DOHH2 (cell line): ENCODE data around the gene SLC15A5.

ENCODE experiments used
- H3F3A ChIP-seq: fragments of 200-600 bp; sonication (generic), shearing (Covaris generic); 2 replicates; pipeline ENCODE4 v1.6.0; 2016; ENCODE audit warnings: antibody characterized with exemption, mild to moderate bottlenecking; ENCODE audit not compliant: control insufficient read depth, insufficient read depth
- H3K27ac ChIP-seq: fragments of 200-600 bp; sonication (generic); 2 replicates; pipeline ENCODE4 v1.5.1; 2014; ENCODE audit warnings: low read depth, mild to moderate bottlenecking, low read length, moderate library complexity
- H3K27me3 ChIP-seq: fragments of 200-600 bp; sonication (generic); 2 replicates; pipeline ENCODE4 v1.6.1; 2014; ENCODE audit warnings: mild to moderate bottlenecking, low read length, mixed read lengths; ENCODE audit not compliant: control insufficient read depth
- H3K36me3 ChIP-seq: fragments of 200-600 bp; sonication (generic); 2 replicates; pipeline ENCODE4 v1.6.1; 2014; ENCODE audit warnings: mild to moderate bottlenecking, low read length, moderate library complexity, mixed read lengths; ENCODE audit not compliant: control insufficient read depth
- H3K4me1 ChIP-seq: fragments of 200-600 bp; sonication (generic); 2 replicates; pipeline ENCODE4 v1.6.1; 2014; ENCODE audit warnings: mild to moderate bottlenecking, low read length, mixed read lengths; ENCODE audit not compliant: control insufficient read depth
- H3K4me2 ChIP-seq: fragments of 200-600 bp; sonication (generic); 2 replicates; pipeline ENCODE4 v1.6.0; 2014; ENCODE audit warnings: mild to moderate bottlenecking, low read length, moderate library complexity
- H3K4me3 ChIP-seq: fragments of 200-600 bp; sonication (generic); 2 replicates; pipeline ENCODE4 v1.5.1; 2014; ENCODE audit warnings: mild to moderate bottlenecking, low read length, mixed read lengths
- H3K79me2 ChIP-seq: fragments of 200-600 bp; sonication (generic); 2 replicates; pipeline ENCODE4 v1.6.1; 2014; ENCODE audit warnings: mild to moderate bottlenecking, low read length, mixed read lengths; ENCODE audit not compliant: control insufficient read depth
- H3K9me2 ChIP-seq: fragments of 200-600 bp; sonication (generic); replicated peaks from 2 replicates; pipeline ENCODE4 v1.6.1; 2014; ENCODE audit warnings: mild to moderate bottlenecking, low read length, mixed read lengths; ENCODE audit not compliant: control insufficient read depth
- H3K9me3 ChIP-seq: fragments of 200-600 bp; sonication (generic); 2 replicates; pipeline ENCODE4 v1.6.1; 2014; ENCODE audit warnings: antibody characterized with exemption, low read length, mixed read lengths; ENCODE audit not compliant: control insufficient read depth, insufficient read depth
- H4K20me1 ChIP-seq: fragments of 200-600 bp; sonication (generic); 2 replicates; pipeline ENCODE4 v1.6.0; 2014; ENCODE audit warnings: low read depth, mild to moderate bottlenecking, antibody characterized with exemption, low read length, moderate library complexity; ENCODE audit not compliant: control insufficient read depth, insufficient read depth
- EZH2phosphoT487 ChIP-seq: fragments of 200-600 bp; sonication (generic); IDR thresholded peaks from 2 replicates; pipeline ENCODE4 v1.6.1; 2017; ENCODE audit warnings: borderline replicate concordance, mild to moderate bottlenecking, antibody characterized with exemption, low read length, moderate library complexity, mixed read lengths
- TF ChIP-seq, protein P1 (sequence below): fragments of 200-600 bp; sonication (generic); IDR thresholded peaks from one replicate; pipeline ENCODE4 v1.5.1; 2014; ENCODE audit warnings: antibody characterized with exemption, mild to moderate bottlenecking, low read depth, low read length; ENCODE audit not compliant: poor library complexity, severe bottlenecking

The SLC15A5 gene

GRCh38 chr12:16218934-16219751, 58.3 kb downstream of the SLC15A5 start:
- TF ChIP-seq, protein P1, sequence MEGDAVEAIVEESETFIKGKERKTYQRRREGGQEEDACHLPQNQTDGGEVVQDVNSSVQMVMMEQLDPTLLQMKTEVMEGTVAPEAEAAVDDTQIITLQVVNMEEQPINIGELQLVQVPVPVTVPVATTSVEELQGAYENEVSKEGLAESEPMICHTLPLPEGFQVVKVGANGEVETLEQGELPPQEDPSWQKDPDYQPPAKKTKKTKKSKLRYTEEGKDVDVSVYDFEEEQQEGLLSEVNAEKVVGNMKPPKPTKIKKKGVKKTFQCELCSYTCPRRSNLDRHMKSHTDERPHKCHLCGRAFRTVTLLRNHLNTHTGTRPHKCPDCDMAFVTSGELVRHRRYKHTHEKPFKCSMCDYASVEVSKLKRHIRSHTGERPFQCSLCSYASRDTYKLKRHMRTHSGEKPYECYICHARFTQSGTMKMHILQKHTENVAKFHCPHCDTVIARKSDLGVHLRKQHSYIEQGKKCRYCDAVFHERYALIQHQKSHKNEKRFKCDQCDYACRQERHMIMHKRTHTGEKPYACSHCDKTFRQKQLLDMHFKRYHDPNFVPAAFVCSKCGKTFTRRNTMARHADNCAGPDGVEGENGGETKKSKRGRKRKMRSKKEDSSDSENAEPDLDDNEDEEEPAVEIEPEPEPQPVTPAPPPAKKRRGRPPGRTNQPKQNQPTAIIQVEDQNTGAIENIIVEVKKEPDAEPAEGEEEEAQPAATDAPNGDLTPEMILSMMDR, result no peak
- no peak for TF ChIP-seq EZH2phosphoT487
- H3K27ac ChIP-seq, result no peak overlapping the region
- no peak overlapping the region for H3K4me2 ChIP-seq

GRCh38 chr12:16218234-16218633, 59.3 kb downstream of the SLC15A5 start:
- TF ChIP-seq, protein P1, result no peak
- TF ChIP-seq EZH2phosphoT487, result no peak
- Histone ChIP-seq H3K36me3 (no peaks in the 10 kb centered on the region), H3K4me3 (no peak overlapping the region), H3K4me1 (no peaks in the 10 kb centered on the region), H3K27me3 (no peaks in the 10 kb centered on the region), H3F3A (no peaks in the 10 kb centered on the region), H3K4me2 (no peak overlapping the region), H3K79me2 (no peaks in the 10 kb centered on the region), H3K9me3 (no peaks in the 10 kb centered on the region), H4K20me1 (no peaks in the 10 kb centered on the region), H3K9me2 (no peaks in the 10 kb centered on the region), H3K27ac (no peak overlapping the region)

More at GRCh38 chr12:16218934-16219751, 58.3 kb downstream of the SLC15A5 start:
- Histone ChIP-seq H3K36me3 (no peaks in the 10 kb centered on the region), H3K79me2 (no peaks in the 10 kb centered on the region), H3K4me3 (no peak overlapping the region), H3K9me3 (no peaks in the 10 kb centered on the region), H3F3A (no peaks in the 10 kb centered on the region), H3K4me1 (no peaks in the 10 kb centered on the region), H4K20me1 (no peaks in the 10 kb centered on the region), H3K27me3 (no peaks in the 10 kb centered on the region), H3K9me2 (no peaks in the 10 kb centered on the region)

- Histone ChIP-seq H3K36me3 (no peaks in the 10 kb centered on the region), H3K27me3 (no peaks in the 10 kb centered on the region), H3K4me1 (no peaks in the 10 kb centered on the region), H3K27ac (no peak overlapping the region), H4K20me1 (no peaks in the 10 kb centered on the region), H3F3A (no peaks in the 10 kb centered on the region), H3K4me2 (no peak overlapping the region), H3K9me2 (no peaks in the 10 kb centered on the region), H3K4me3 (no peak overlapping the region), H3K79me2 (no peaks in the 10 kb centered on the region), H3K9me3 (no peaks in the 10 kb centered on the region)
- TF ChIP-seq, protein P1, result no peak
- no peak for TF ChIP-seq EZH2phosphoT487
Measured at GRCh38 chr12:16211731-16212130, 65.8 kb downstream of the SLC15A5 start.
